NCI-H128 (cell line): ENCODE measurements around the gene NKD2.
"Not testable (repeated sequence)": the region's sequence is repeated elsewhere in the genome, so short reads cannot be mapped to it uniquely, and the experiment has no call there.

Source experiments
- DNase-seq: peaks from one replicate; lab custom pipeline; 2025; ENCODE audit not compliant: unreplicated experiment; lab: John Stamatoyannopoulos, UW

Gene NKD2

GRCh38 chr5:1068204-1068894, 59.7 kb downstream of the NKD2 start:
- DNase-seq, result no peak

- DNase-seq, result no peak
Measured at GRCh38 chr5:1068895-1069719, 60.5 kb downstream of the NKD2 start.

DNA sequence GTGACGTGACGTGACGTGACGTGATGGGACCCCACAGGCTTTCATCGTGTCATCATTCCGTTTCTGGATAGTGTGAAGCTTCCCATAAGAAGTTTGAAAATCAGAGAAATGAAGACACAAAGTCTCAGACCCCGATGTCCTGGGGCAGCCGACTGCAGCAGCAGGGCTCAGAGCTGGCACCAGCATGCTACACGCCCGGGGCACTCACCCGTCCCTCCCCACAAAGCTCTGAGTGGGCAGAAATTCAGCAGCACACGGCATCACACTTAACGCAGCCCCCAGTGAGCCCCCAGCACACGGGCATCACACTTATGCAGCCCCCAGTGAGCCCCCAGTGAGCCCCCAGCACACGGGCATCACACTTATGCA, 61.1 kb downstream of the NKD2 start:
- no peak for DNase-seq

DNA sequence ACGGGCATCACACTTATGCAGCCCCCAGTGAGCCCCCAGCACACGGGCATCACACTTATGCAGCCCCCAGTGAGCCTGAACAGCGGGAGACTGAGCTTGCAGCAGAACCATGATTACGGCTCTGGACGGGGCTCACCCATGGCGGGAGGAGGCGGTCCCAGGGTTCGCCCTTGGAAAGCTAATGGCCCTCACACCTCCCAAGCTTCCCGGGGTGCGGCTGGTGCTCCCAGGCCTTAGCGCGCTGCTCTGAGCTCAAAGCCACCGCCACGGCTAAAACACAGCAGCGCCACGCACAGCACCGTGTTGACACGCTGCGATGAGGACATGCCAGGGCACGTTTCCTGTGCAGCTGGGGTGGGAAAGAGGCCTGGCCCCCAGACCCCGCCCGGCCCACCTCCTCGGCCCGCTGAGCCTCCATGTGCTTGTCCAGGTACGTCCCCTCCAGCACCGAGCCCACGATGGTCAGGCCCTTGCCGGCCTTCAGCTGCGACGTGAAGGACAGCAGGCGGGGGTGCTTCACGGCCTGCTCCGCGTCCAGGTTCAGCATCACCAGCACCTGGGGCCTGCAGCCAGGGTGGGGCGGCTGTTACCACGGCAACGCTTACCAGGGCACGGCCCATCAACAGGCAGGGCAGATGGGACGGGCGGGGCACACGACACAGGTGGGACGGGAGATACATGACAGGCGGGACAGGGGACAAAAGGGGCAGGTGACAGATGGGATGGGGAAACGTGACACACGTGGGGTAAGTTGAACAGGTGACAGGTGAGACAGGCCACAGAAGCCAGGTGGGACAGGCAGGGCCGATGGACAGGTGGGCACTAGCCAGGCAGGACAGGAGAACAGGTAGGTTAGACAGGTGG, 64.9 kb downstream of the NKD2 start:
- DNase-seq, result no peak

- DNase-seq, result no peak
Measured at GRCh38 chr5:1074226-1074625, 65.6 kb downstream of the NKD2 start.

DNA sequence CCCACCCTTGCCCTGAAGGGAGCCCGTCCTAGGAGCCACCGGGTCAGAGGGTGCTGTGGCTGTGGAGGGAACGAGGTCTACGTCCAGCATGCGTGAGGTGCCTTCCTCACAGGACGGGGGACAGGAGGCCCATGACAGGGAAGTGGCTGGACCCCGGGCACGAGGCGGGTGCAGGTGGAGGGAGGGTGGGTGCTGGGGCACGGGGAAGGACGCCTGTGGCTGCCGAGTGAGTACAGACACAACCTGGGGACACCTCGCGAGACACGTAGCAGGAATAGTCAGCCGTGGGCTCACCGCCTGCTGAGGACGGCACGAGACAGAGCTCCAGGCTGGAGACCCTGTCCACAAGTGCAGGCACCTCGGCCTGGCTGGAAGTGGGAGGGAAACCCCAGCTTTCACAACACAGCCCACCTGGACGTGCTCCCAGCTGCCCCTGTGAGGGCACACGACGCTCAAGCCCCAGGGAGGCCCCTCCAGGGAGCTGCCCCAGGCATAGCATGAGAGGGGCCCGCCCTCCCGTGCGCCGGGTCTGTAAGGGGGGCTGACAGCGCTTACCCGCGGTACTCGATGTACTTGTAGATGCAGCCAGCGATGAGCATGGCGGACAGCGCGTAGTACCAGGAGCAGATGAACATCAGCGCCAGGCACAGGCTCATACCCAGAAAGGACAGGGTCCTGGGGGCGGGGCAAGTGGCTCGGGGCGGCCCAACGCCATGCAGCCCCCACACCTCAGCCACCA, 66.4 kb downstream of the NKD2 start:
- DNase-seq, result no peak

DNA sequence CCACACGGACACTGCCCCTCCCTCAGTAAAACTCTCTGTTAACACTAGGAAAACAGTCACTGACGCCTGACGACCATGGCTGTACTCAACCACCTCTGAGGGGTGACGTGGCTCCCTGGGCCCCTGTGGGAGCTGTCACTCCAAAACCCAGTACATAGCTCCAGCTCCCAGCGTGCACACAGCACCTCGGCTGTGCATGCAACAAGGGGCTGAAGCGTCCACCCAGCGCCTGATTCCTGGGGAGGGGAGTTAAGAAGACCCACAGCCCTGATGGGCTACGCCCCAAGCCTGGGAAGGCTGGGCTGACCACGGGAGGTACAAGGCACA, 66.9 kb downstream of the NKD2 start:
- DNase-seq, result no peak

- no peak for DNase-seq
Measured at GRCh38 chr5:1075931-1076330, 67.3 kb downstream of the NKD2 start.

DNA sequence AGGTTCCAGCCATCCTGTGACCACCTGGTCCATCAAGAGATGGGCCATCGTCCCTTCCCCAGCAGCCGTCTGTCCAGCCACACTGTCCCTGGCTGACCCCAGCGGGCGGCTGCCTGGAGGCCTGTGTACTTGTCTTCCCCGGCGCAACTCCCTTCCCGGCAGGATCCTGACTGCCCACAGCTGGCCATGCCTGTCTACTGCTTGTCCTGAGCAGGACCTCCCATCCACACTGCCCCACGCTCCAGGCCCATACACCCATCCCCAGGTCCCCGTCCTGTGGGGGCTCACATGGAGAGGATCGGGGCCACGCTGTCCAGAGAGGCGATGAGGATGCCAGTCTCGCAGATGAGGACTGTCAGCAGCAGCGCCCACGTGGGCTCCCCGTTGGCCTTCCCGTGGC, 67.8 kb downstream of the NKD2 start:
- DNase-seq, result no peak

GRCh38 chr5:1077026-1077425, 68.4 kb downstream of the NKD2 start:
- no peak for DNase-seq

DNA sequence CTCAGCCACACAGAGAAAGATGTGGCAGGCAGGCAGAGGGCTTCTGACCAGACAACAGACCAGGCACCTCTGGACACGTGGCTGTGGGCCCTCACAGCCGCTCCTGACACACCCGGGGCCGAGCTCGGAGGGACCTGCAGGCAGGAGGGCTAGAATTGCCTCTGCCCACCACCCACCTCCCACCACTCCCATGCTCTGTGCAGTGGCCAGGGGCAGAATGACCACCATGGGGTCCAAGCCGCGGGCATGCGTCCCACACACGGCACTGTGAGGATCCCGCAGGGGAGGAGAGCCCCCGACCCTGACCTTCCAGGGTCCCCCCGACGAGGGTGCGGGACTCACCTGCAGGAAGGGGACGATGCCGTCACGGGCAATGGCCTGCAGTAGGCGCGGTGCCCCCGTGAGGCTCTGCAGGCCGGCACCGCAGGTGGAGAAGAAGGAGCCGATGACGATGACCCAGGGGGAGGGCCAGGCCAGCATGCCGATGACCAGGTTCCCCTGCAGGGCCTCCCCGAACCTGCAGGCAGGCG, 69.0 kb downstream of the NKD2 start:
- no peak for DNase-seq

DNA sequence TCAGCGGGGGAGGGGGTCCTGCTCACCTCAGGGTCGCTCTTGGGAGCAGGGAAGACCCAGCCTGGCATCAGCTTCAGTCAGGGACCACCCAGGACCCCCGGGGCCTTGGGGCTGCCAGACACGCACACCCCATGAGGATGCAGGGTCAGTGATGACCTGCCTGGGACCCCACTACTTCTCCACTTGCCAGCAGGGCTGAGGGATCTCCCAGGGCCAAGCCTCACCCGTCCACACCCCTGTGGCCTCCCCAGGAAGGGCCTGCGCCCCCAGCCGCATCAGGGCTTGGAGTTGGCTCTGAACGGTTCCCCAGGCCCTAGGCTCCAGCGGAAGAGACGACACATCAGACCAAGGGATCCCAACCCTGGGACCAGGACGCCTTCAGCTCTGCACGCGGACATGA, 69.6 kb downstream of the NKD2 start:
- DNase-seq, result no peak

- DNase-seq, result no peak
Measured at GRCh38 chr5:1078851-1079250, 70.2 kb downstream of the NKD2 start.

GRCh38 chr5:1079486-1079885, 70.9 kb downstream of the NKD2 start:
- DNase-seq, result no peak

DNA sequence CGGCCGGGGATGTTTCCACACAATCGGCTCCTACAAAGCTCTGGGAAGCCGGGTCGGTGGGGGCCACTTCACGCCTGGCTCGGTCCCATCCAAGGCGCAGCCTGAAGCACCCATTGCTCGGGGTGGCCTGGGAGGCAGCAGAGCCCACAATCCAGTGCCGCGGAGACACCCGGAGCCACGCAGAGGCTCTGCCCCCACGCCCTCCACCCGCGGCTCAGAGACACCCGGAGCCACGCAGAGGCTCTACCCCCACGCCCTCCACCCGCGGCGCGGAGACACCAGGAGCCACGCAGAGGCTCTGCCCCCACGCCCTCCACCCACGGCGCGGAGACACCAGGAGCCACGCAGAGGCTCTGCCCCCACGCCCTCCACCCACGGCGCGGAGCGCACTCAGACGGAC, 71.4 kb downstream of the NKD2 start:
- no peak for DNase-seq

DNA sequence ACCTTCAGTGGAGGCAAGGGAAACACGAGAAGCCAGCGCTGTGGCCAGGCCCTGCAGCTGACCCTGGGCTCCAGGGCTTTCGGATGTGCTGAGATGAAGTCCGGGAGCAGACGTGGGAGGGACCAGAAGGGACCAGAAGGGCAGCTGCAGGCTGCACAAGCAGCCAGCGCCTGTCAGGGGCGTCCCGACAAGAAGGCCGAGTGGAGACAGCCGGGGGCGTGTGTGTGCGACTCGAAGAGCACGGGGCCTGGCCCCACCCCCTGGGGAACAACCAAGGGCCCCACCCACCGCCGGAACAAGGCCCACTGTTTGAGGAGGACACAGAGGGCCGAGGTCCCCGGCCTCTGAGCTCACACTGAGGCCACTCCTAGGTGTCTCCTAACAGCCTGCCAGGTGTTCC, 71.8 kb downstream of the NKD2 start:
- no peak for DNase-seq

GRCh38 chr5:1081519-1081918, 72.9 kb downstream of the NKD2 start:
- no peak for DNase-seq

- not testable (repeated sequence) for DNase-seq
Measured at GRCh38 chr5:1083026-1083425, 74.4 kb downstream of the NKD2 start.

GRCh38 chr5:1083823-1084605, 75.4 kb downstream of the NKD2 start:
- DNase-seq, result no peak

- DNase-seq, result no peak
Measured at GRCh38 chr5:1085391-1085790, 76.8 kb downstream of the NKD2 start.
